Measurements from ENCODE around the gene TCP11X1. TPM values are rescaled to one million over a fixed set of nuclear protein-coding genes. Genes with fewer than 3 reads are reported as not detected.
"Not testable (repeated sequence)": the region's sequence is repeated elsewhere in the genome, so short reads cannot be mapped to it uniquely, and the experiment has no call there.

Gene TCP11X1
- total RNA-seq, 1 experiment from 2014 or later: not detected

DNA sequence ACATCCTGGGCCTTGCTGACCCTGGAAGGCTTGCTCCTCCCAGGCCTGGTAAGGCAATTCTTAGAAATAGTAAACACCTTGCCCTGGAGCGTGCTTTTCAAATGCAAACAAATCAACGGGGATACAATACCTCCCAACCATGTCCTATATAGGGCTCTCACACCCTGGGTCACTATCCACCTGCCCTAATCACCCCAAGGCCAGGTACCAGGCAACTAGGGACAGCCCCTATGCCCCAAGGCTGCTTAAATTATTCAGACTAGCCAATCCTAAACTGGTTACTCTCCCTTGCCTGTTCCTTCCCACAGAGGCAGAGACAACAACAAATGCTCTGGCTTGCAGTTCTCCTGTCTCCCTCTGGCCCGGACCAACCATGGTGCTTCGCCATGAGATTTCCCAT, 57.1 kb downstream of the TCP11X1 start:
- intact Hi-C loops (cut with micrococcal nuclease; ENCODE audit: unreplicated experiment); DNase-seq; H3F3A ChIP-seq (ENCODE audit: insufficient read depth, low read depth); H3K4me2 ChIP-seq; H4K20me1 ChIP-seq (ENCODE audit: insufficient read depth); POLR2A ChIA-PET (ENCODE audit: unreplicated experiment); H3K27ac ChIP-seq; H3K9me3 ChIP-seq (ENCODE audit: insufficient read depth, low read depth); H3K79me2 ChIP-seq (ENCODE audit: low read depth); H3K9me2 ChIP-seq (ENCODE audit: insufficient read depth); H2AFZ ChIP-seq; H3K27me3 ChIP-seq (ENCODE audit: insufficient read depth, low read depth); BruUV-seq (replicated peaks); H3K36me3 ChIP-seq (ENCODE audit: low read depth); H3K4me3 ChIP-seq; H3K4me1 ChIP-seq (replicated peaks; ENCODE audit: insufficient read depth); CTCF ChIA-PET: not testable (repeated sequence)

Other genes starting within 250 kb of the TCP11X1 start
- gene TCEAL2, start 89.6 kb upstream of the TCP11X1 start, total RNA-seq (2021): not detected in 2 replicates
- not detected in 2 replicates for gene TCEAL6, start 72.8 kb upstream of the TCP11X1 start, total RNA-seq (2021)
- not detected in 2 replicates for gene BEX5, start 59.3 kb upstream of the TCP11X1 start, total RNA-seq (2021)
- gene NXF2, start 31.9 kb downstream of the TCP11X1 start, total RNA-seq (2021): not detected in 2 replicates
- not detected in 2 replicates for gene NXF2B, start 224.7 kb downstream of the TCP11X1 start, total RNA-seq (2021)